Gastroesophageal sphincter (tissue), 4 donors: ENCODE data around the gene ARMC3. TPM values are rescaled to one million over a fixed set of nuclear protein-coding genes. Genes with fewer than 3 reads are reported as not detected.
"Not testable (repeated sequence)": the region's sequence is repeated elsewhere in the genome, so short reads cannot be mapped to it uniquely, and the experiment has no call there.

Experiments
- ATAC-seq: fragments of 150-250 bp; one replicate; pipeline ENCODE4 v1.9.1; 2016; ENCODE audit warnings: mild to moderate bottlenecking, moderate library complexity
- H3K27ac ChIP-seq, 4 donors: fragments of 200-600 bp; sonication (generic) in 3 of 4; 1 replicate in 3 of 4; 2 replicates in 1 of 4; pipeline ENCODE4 v1.5.1; 2016 to 2019
- H3K27me3 ChIP-seq: fragments of 200-600 bp; sonication (generic); one replicate; pipeline ENCODE4 v1.5.1; 2019
- H3K36me3 ChIP-seq, 2 donors: fragments of 200-600 bp; sonication (generic); one replicate each; pipeline ENCODE4 v1.5.1; 2019; ENCODE audit warnings: control low read depth in 1 of 2
- H3K4me1 ChIP-seq, 3 donors: fragments of 200-600 bp; sonication (generic); 1 replicate in 2 of 3; 2 replicates in 1 of 3; pipeline ENCODE4 v1.5.1; 2016 to 2019; ENCODE audit warnings: control low read depth in 2 of 3
- H3K4me3 ChIP-seq, 2 donors: fragments of 200-600 bp; sonication (generic); one replicate each; pipeline ENCODE4 v1.5.1; 2019; ENCODE audit warnings: mild to moderate bottlenecking in 1 of 2, moderate library complexity in 1 of 2
- H3K9me3 ChIP-seq, 3 donors: fragments of 200-600 bp; sonication (generic); one replicate each; pipeline ENCODE4 v1.5.1; 2017 to 2019; ENCODE audit warnings: control low read depth in 2 of 3
- CTCF ChIP-seq, 4 experiments: fragments of 200-600 bp in 2 of 4; fragments of 450-650 bp in 2 of 4; sonication (generic) in 1 of 4; IDR thresholded peaks; one replicate each; pipeline ENCODE4 v1.5.1; 2017 to 2019; ENCODE audit warnings: antibody characterized with exemption in 4 of 4, mild to moderate bottlenecking in 2 of 4, moderate library complexity in 2 of 4
- EP300 ChIP-seq: sonication (generic); formaldehyde crosslinking; IDR thresholded peaks from one replicate; pipeline ENCODE4 v1.6.1; 2017; ENCODE audit warnings: antibody characterized with exemption, mild to moderate bottlenecking
- POLR2A ChIP-seq, 2 donors: fragments of 450-650 bp; IDR thresholded peaks; one replicate each; pipeline ENCODE4 v1.6.1; 2017; ENCODE audit warnings: antibody characterized with exemption in 2 of 2, mild to moderate bottlenecking in 2 of 2, moderate library complexity in 1 of 2
- POLR2AphosphoS5 ChIP-seq: sonication (generic); formaldehyde crosslinking; IDR thresholded peaks from one replicate; pipeline ENCODE4 v1.6.1; 2017; ENCODE audit warnings: antibody characterized with exemption
- WGBS, 2 donors: methylation state at CpG; one replicate each; pipeline ENCODE4 v1.1.5; 2018; ENCODE audit warnings: low coverage in 1 of 2; 5-methylcytosine and 5-hydroxymethylcytosine counted together
- total RNA-seq, 4 donors: library from RNA; depleted of rRNA; stranded (reverse); fragments of >200 nt; gene quantifications; one replicate each; pipeline ENCODE4 v1.1.0, GENCODE V29; 2016

Gene ARMC3
- total RNA-seq, 4 donors from 2014 or later = not detected

- Histone ChIP-seq H3K27ac (no peak overlapping the region), H3K4me1 (peaks cover 0 to 17% (median under 1%) of the 10 kb centered on the region in 3 donors), H3K36me3 (no peaks in the 10 kb centered on the region), H3K27me3 (no peaks in the 10 kb centered on the region), H3K9me3 (no peaks in the 10 kb centered on the region), H3K4me3 (no peak overlapping the region)
- WGBS, 2 donors = 100% methylated on average over 3 of the region's 3 CpGs; no CpG with 5 or more reads in 1 of the 2 donors
- no peak for ATAC-seq
- TF ChIP-seq CTCF (IDR thresholded peaks at IDR 0.05) = no peak
- TF ChIP-seq EP300 = no peak
- no peak for TF ChIP-seq POLR2A (IDR thresholded peaks at IDR 0.05)
- TF ChIP-seq POLR2AphosphoS5 = no peak
Measured at GRCh38 chr10:23070913-23071218, 143.0 kb downstream of the ARMC3 start.

DNA sequence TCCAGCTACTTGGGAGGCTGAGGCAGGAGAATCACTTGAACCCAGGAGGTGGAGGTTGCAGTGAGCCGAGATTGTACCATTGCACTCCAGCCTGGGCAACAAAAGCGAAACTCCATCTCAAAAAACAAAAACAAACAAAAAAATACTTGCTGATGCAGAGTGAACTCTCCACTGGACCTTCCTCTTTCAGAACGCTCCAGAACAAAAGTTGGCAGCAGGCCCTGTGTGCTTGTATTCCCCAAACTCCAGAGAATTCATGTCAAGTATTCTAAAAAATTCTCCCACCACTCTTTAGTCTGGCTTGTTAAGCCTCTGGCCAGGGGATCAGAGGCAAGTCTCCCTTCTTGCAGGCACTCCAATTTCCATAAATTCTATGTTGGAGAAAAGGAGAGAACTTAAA, 144.7 kb downstream of the ARMC3 start:
- not testable (repeated sequence) for H3K36me3 ChIP-seq, H3K9me3 ChIP-seq, ATAC-seq, H3K27me3 ChIP-seq, H3K27ac ChIP-seq, H3K4me3 ChIP-seq
- 71 to 80% methylated on average over 1 to 3 of the region's 3 CpGs for whole genome bisulfite sequencing, 2 donors
- peaks cover 0 to 13% (median 0%) of the 10 kb centered on the region in 3 donors for H3K4me1 ChIP-seq

GRCh38 chr10:23073527-23073926, 145.7 kb downstream of the ARMC3 start:
- Histone ChIP-seq H3K4me1 (peaks cover 0 to 5% (median 0%) of the 10 kb centered on the region in 3 donors), H3K27me3 (no peaks in the 10 kb centered on the region), H3K9me3 (no peaks in the 10 kb centered on the region), H3K36me3 (no peaks in the 10 kb centered on the region), H3K4me3 (no peak overlapping the region), H3K27ac (no peak overlapping the region)
- TF ChIP-seq POLR2AphosphoS5 (no peak), POLR2A (IDR thresholded peaks at IDR 0.05) (no peak), EP300 (no peak)
- WGBS, 2 donors = 100% methylated on average over 1 to 2 of the region's 3 CpGs
- no peak for ATAC-seq

GRCh38 chr10:23075672-23076071, 147.8 kb downstream of the ARMC3 start:
- Histone ChIP-seq H3K9me3 (no peaks in the 10 kb centered on the region), H3K4me3 (no peak overlapping the region), H3K27me3 (no peaks in the 10 kb centered on the region), H3K27ac (no peak overlapping the region), H3K4me1 (peaks cover 0 to under 1% (median 0%) of the 10 kb centered on the region in 3 donors), H3K36me3 (no peaks in the 10 kb centered on the region)
- ATAC-seq = no peak
- 90 to 100% methylated on average over 1 to 3 of the region's 3 CpGs for WGBS, 2 donors
- no peak for TF ChIP-seq POLR2A (IDR thresholded peaks at IDR 0.05)
- no peak for TF ChIP-seq CTCF (IDR thresholded peaks at IDR 0.05)
- TF ChIP-seq POLR2AphosphoS5 = no peak
- TF ChIP-seq EP300 = no peak

DNA sequence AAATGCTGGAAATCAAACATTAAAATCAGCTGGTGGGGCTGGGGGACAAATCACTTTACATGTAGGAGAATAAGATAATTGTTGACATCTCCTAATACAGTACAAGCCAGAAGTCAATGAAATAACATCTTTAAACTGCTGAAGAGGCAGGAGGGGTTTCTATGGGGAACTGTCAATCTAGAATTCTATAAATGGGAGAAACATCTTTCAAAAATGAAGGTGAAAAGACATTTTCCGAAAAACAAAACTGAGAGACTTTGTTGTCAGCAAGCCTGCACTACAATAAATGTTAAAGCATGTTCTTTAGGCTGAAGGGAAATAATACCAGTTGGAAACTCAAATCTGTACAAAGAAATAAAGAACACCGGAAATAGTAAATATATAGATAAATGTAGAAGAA, 150.3 kb downstream of the ARMC3 start:
- H3K36me3 ChIP-seq = no peaks in the 10 kb centered on the region
- WGBS, 2 donors = 94 to 100% methylated on average over 1 to 2 of the region's 2 CpGs
- H3K4me1 ChIP-seq = peaks cover 0 to 12% (median 0%) of the 10 kb centered on the region in 3 donors
- H3K27ac ChIP-seq = no peak overlapping the region
- TF ChIP-seq POLR2AphosphoS5 (no peak), CTCF (IDR thresholded peaks at IDR 0.05) (no peak)
- no peak for ATAC-seq
- H3K27me3 ChIP-seq = no peaks in the 10 kb centered on the region
- H3K9me3 ChIP-seq = no peaks in the 10 kb centered on the region
- no peak overlapping the region for H3K4me3 ChIP-seq

DNA sequence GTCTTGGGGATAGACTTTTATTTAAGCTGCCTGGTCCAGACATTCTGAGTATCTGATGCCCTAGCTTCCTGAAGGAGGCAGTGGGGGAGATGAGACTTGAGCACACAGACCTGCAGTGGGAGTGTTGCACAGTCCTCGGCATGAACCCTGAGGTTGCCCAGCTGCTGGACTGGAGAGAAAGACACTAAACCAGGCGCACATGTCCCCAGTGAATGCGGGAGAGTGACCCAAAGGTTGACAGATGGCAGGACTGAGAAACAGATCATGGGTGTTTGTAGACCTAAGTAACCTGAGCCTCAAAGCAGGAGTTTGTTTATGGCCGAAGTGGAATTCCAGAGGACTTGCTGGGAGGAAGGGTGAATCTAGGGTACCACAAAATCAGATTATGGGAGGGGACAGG, 151.8 kb downstream of the ARMC3 start:
- H3K27ac ChIP-seq = no peak overlapping the region
- H3K36me3 ChIP-seq = no peaks in the 10 kb centered on the region
- no peak overlapping the region for H3K4me3 ChIP-seq
- no peaks in the 10 kb centered on the region for H3K9me3 ChIP-seq
- 78 to 100% methylated on average over 2 to 3 of the region's 4 CpGs for WGBS, 2 donors
- no peaks in the 10 kb centered on the region for H3K27me3 ChIP-seq
- no peak for TF ChIP-seq CTCF (IDR thresholded peaks at IDR 0.05)
- TF ChIP-seq EP300 = no peak
- no peak for TF ChIP-seq POLR2AphosphoS5
- TF ChIP-seq POLR2A (IDR thresholded peaks at IDR 0.05) = no peak
- peaks cover 0 to 12% (median 0%) of the 10 kb centered on the region in 3 donors for H3K4me1 ChIP-seq
- ATAC-seq = no peak
